ENCODE measurements around the gene CIB4.

- TF ChIP-seq CTCF (IDR thresholded peaks at IDR 0.05) (no peak), POLR2AphosphoS5 (IDR thresholded peaks at IDR 0.05; ENCODE audit: insufficient read depth in 1 of 2, low read depth in 1 of 2) (no peak)
Observed at GRCh38 chr2:26645762-26646161, 4.6 kb upstream of the CIB4 start.

All from vagina (tissue), 2 donors.